Stimulated activated CD4-positive, alpha-beta T cell treated with anti-CD3 and anti-CD28 coated beads, Interleukin-12 subunit alpha, Interleukin-12 subunit beta, amount 100 ng/mL, for 4 hours (primary cell): ENCODE results near the gene CROCC.
"Not testable (repeated sequence)": the region's sequence is repeated elsewhere in the genome, so short reads cannot be mapped to it uniquely, and the experiment has no call there.

ENCODE experiments used
- DNase-seq: peaks from one replicate; pipeline ENCODE4 v3.0.0-alpha.2; 2020

Gene CROCC

GRCh38 chr1:16896316-16897055, 25.2 kb upstream of the CROCC start:
- peak; percentile 70 for DNase-seq

GRCh38 chr1:16897653-16898052, 24.1 kb upstream of the CROCC start:
- DNase-seq = not testable (repeated sequence)

GRCh38 chr1:16898298-16898697, 23.4 kb upstream of the CROCC start:
- DNase-seq = not testable (repeated sequence)

GRCh38 chr1:16899020-16899419, 22.7 kb upstream of the CROCC start:
- not testable (repeated sequence) for DNase-seq

GRCh38 chr1:16900751-16901150, 21.0 kb upstream of the CROCC start:
- no peak for DNase-seq

DNA sequence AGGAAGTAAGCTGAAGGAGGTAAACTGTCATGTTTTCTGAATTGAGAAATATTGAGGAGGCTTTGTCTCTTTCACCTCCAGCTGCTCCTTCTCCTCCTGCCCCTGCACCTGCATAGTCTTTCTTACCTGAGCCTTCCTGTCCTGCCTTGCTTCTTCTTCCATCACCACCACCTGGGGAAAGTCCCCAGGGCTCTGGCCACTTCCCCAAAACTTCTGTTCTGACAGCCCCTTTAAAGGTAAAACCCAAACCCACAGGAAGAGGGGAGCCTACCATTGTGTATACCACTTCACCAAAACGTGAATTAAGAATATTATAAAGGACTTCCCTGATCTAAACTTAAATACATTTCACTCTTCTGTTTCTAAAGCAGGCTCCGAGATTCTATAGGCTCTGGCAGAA, 20.4 kb upstream of the CROCC start:
- not testable (repeated sequence) for DNase-seq

DNA sequence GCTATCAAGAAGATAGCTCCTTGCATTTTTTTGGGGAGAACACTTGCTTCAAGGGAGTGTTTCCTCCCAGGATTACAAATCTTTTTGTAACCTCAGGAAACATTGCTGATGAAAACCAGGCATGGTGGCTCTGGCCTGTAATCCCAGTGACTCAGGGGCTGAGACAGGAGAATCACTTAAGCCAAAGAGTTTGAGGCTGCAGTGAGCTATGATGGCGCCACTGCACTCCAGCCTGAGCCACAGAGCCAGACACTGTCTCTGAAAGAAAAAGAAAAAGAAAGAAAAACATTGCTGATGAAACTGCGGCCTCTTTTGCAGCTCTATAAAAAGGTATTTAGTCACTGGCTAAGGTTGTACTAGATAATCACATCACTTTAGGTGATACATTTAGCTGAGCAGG, 18.7 kb upstream of the CROCC start:
- DNase-seq = no peak

DNA sequence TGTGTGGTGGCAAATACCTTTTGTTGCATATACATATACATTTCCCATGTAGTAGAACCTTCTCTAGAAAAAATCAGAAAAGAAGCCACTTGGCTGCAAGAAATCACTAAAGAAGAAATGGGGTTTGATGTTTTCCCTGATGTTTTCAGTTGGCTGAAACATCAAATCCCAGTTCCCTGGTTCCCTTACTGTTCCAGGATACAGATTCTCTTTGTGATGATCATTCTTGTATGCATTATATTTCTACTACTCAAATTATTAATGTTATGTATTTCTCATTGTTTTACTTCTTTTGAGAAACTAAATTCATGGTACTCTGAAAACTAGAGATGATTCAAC, 18.3 kb upstream of the CROCC start:
- no peak for DNase-seq

DNA sequence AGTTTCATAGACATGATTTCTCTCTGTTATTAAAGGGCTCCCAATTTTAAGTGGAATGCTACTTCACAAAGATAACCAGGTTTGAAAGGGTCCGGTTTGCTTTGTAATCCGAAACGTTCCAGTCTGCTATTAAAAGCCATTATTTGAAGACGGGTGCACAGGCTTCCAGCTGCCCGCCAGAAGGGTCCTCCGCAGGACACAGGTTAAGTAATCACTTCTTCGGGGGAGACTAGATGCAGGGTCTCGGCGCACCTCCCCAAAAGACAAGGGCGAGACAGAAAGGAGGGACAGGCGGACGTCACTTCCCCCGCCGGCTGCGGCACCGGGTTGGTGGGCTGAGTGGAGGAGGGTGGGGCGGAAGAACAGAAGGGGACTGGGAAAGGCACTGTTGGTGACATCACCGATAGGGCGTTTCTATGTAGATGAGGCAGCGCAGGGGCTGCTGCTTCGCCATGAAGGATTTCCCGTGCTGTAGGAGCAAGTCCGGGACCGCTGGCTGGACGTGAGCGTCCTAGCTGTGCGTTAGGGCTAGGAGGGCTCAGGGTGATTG, 17.1 kb upstream of the CROCC start:
- DNase-seq = peak; percentile 96

DNA sequence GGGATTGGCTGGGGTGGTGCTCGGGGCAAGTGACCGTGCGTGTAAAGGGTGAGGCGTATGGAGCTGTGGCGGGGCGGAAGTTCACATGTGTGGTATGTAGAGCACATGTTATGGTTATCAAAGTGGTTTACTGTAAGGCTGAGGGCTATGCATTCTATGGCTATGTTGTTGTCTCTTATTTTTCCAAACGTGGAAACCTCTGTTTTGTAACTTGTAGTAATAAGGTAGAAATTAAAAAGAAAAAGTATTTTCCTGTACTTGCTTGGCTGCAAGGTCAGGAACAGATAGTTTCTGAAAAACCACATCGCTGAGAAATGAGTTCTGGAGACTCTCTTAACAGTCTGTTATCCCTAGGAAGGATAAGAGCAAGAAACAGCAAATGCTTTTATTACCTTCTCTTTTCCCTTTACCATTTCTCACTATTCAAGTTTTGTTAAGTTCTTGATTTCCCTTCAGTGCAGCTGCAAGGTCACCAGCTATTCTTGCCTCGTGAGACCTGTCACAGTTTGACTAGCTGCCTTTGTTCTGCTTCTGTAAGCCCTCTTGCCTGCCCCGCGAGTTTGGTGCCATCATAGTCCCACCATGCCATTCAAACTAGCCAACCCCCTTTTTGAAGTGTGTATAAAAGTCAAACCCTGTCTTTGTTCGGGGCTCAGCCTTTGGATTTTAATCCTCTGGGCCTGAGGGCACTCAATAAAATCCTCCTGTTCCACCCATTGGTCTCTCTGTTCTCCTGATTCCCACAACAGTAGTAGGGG, 16.4 kb upstream of the CROCC start:
- DNase-seq = peak; percentile 38

- no peak for DNase-seq
These were observed 15.6 kb upstream of the CROCC start for GRCh38 chr1:16905868-16906702.

GRCh38 chr1:16906873-16907272, 14.9 kb upstream of the CROCC start:
- no peak for DNase-seq

GRCh38 chr1:16907870-16908758, 13.6 kb upstream of the CROCC start:
- DNase-seq = no peak

GRCh38 chr1:16911851-16912721, 9.6 kb upstream of the CROCC start:
- DNase-seq = not testable (repeated sequence)

GRCh38 chr1:16912742-16913141, 9.0 kb upstream of the CROCC start:
- DNase-seq = not testable (repeated sequence)

DNA sequence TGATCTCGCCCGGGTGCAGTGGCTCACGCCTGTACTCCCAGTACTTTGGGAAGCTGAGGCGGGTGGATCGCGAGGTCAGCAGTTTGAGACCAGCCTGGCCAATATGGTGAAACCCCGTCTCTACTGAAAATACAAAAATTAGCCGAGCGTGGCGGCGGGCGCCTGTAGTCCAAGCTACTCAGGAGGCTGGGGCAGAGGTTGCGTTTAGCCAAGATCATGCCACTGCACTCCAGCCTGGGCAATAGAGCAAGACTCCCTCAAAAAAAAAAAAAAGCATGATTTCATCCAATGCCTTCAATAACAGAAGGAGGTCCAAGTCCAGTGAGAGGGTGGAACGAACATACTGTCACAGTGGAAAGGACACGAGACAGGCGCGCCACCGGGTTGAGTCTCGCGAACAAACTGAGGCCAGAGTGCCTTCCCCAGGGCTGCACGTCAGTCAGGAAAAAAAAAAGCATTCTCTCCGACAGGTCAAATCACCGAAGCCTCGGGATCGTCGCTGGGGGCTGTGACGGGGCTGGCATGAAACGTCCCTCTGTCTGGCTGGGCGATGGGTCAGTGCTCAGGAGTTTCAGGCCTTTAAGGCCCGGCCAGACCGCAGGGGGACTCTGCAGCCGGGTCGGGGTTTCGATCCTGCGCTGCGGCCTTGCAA, 8.4 kb upstream of the CROCC start:
- no peak for DNase-seq

- DNase-seq = peak; percentile 98
These were observed 7.7 kb upstream of the CROCC start for GRCh38 chr1:16913833-16914662.

GRCh38 chr1:16914928-16915626, 6.7 kb upstream of the CROCC start:
- DNase-seq = not testable (repeated sequence)

DNA sequence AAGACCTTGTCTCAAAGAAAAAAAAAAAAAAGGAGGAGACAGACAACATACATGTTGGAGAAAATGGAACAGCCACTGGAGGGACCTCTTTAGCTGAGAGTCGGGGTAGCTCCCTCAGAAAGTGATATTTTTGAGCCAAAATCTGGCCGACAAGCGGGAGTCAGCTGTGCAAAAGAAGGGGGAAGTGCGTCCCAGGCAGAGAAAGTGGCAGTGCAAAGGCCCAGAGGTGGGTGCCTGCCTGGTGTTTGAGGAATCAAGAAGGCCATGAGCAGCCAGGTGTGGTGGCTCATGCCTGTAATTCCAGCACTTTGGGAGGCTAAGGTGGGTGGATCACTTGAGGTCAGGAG, 6.1 kb upstream of the CROCC start:
- DNase-seq = no peak
